Type B pancreatic cell (in vitro differentiated cells): ENCODE data around the gene CCDC80. TPM values are rescaled to one million over a fixed set of nuclear protein-coding genes. Genes with fewer than 3 reads are reported as not detected.

Experiments
- DNase-seq: peaks from one replicate; pipeline ENCODE4 v3.0.0; 2021; ENCODE audit warnings: mixed read lengths; ENCODE audit not compliant: unreplicated experiment; ENCODE audit errors: extremely low spot score
- H3K27ac Mint-ChIP-seq: 2 replicates; pipeline ENCODE4 v1.8.0; 2021; ENCODE audit warnings: mild to moderate bottlenecking, mixed read lengths
- H3K27me3 Mint-ChIP-seq: 2 replicates; pipeline ENCODE4 v1.8.0; 2021; ENCODE audit warnings: mixed read lengths
- H3K36me3 Mint-ChIP-seq: 2 replicates; pipeline ENCODE4 v1.8.0; 2021; ENCODE audit warnings: mixed read lengths
- H3K4me1 Mint-ChIP-seq: one replicate; pipeline ENCODE4 v1.8.0; 2021; ENCODE audit warnings: mixed read lengths; ENCODE audit not compliant: unreplicated experiment
- H3K4me3 Mint-ChIP-seq: 2 replicates; pipeline ENCODE4 v1.8.0; 2021; ENCODE audit warnings: mild to moderate bottlenecking, mixed read lengths
- H3K9me3 Mint-ChIP-seq: 2 replicates; pipeline ENCODE4 v1.8.0; 2021; ENCODE audit warnings: mixed read lengths
- total RNA-seq: library from RNA; stranded (reverse); gene quantifications from 2 replicates; pipeline ENCODE4 v1.2.1, GENCODE V29; 2021; ENCODE audit warnings: low replicate concordance
- TF ChIP-seq, protein P1 (sequence below): fragments of 200-600 bp; sonication (generic); conservative IDR thresholded peaks from 2 replicates; pipeline ENCODE4 v1.5.0; 2021; ENCODE audit warnings: antibody characterized with exemption, mild to moderate bottlenecking

The CCDC80 gene
- total RNA-seq, 1 donor from 2014 or later, result 174 TPM

DNA sequence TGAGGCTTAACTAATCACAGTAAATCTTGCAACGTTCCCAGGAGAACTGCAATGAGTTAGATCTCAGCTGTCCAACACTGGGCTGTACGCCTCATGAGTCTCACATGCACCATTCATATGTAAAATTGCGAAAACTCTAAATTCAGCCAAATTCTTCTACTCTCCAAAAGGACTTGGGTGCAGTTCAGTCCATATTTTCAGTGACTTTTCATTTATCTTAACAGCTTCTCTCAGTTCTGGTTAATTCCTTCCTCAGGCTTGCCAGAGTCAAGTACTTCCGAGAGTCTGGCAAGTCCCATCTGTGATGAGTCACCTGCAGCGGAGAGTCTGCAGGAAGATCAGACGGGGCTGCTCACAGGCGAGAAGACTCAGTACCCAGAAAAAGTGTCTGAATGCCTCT, 11.5 kb downstream of the CCDC80 start:
- H3K9me3 Mint-ChIP-seq, result no peaks in the 10 kb centered on the region
- no peaks in the 10 kb centered on the region for H3K27me3 Mint-ChIP-seq
- H3K27ac Mint-ChIP-seq, result no peak overlapping the region
- no peak for DNase-seq
- no peak overlapping the region for H3K4me3 Mint-ChIP-seq
- TF ChIP-seq, protein P1, sequence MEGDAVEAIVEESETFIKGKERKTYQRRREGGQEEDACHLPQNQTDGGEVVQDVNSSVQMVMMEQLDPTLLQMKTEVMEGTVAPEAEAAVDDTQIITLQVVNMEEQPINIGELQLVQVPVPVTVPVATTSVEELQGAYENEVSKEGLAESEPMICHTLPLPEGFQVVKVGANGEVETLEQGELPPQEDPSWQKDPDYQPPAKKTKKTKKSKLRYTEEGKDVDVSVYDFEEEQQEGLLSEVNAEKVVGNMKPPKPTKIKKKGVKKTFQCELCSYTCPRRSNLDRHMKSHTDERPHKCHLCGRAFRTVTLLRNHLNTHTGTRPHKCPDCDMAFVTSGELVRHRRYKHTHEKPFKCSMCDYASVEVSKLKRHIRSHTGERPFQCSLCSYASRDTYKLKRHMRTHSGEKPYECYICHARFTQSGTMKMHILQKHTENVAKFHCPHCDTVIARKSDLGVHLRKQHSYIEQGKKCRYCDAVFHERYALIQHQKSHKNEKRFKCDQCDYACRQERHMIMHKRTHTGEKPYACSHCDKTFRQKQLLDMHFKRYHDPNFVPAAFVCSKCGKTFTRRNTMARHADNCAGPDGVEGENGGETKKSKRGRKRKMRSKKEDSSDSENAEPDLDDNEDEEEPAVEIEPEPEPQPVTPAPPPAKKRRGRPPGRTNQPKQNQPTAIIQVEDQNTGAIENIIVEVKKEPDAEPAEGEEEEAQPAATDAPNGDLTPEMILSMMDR, result no peak
- H3K4me1 Mint-ChIP-seq, result peaks cover 20% of the 10 kb centered on the region
- peaks cover 39% of the 10 kb centered on the region for H3K36me3 Mint-ChIP-seq

DNA sequence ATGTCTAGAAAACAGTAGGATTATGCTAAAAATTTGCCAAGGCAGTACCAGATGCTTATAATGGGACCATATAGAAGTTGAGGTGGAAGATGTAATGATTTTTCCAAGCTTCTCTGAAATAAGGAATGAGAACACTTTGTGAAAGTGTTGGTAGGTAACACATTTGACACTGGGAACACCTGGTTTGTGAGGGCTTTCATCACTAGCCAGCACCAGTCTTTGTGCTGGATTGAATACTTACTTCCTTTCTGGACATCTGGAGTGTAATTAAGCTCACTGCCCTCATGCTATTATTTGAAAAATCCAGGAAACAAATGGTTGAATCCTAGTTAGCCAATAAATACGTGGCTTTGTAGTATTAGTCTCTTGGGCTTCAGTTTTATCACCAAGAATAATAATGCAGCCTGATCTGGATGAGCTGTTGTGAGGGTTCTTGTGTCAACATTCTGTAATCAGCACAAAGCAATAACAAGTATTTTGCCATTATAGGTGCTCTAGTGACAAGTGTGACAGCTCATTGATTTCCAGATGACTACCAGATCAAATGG, 12.9 kb downstream of the CCDC80 start:
- TF ChIP-seq, protein P1, result no peak
- peaks cover 6% of the 10 kb centered on the region for H3K4me1 Mint-ChIP-seq
- H3K27ac Mint-ChIP-seq, result no peak overlapping the region

GRCh38 chr3:112627419-112627818, 13.5 kb downstream of the CCDC80 start:
- Mint-ChIP-seq H3K4me1 (peaks cover under 1% of the 10 kb centered on the region), H3K27me3 (no peaks in the 10 kb centered on the region), H3K36me3 (peaks cover 31% of the 10 kb centered on the region), H3K4me3 (peak overlapping the region; percentile 4), H3K27ac (peak overlapping the region; percentile 46), H3K9me3 (no peaks in the 10 kb centered on the region)
- TF ChIP-seq, protein P1, result no peak
- no peak for DNase-seq

More for the DNA sequence above, 12.9 kb downstream of the CCDC80 start:
- Mint-ChIP-seq H3K36me3 (peaks cover 35% of the 10 kb centered on the region), H3K27me3 (no peaks in the 10 kb centered on the region), H3K4me3 (no peak overlapping the region), H3K9me3 (no peaks in the 10 kb centered on the region)
- DNase-seq, result no peak

DNA sequence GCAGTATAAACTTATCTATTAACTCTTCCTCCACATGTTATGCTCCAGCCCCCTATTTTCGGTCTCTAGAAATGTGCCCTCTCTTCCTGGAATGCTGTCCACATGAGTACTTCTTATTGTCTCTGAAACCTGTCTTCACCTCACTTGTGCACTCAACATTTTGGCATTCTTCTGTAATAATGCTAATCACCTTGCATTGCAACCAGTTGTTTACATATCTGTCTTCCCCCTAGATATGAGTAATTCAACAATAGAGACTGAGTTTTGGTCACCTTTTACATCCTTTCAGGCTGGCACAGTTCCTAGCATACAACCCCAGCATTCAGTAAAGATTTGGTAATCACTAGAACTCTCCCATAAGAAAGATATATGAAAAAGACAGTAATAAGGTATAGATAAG, 17.2 kb downstream of the CCDC80 start:
- H3K4me3 Mint-ChIP-seq, result no peak overlapping the region
- no peak overlapping the region for H3K27ac Mint-ChIP-seq
- no peaks in the 10 kb centered on the region for H3K27me3 Mint-ChIP-seq
- no peak for DNase-seq
- H3K9me3 Mint-ChIP-seq, result peaks cover 4% of the 10 kb centered on the region
- TF ChIP-seq, protein P1, result no peak
- H3K4me1 Mint-ChIP-seq, result no peaks in the 10 kb centered on the region
- peaks cover 25% of the 10 kb centered on the region for H3K36me3 Mint-ChIP-seq

- Mint-ChIP-seq H3K27ac (no peak overlapping the region), H3K4me3 (no peak overlapping the region), H3K27me3 (no peaks in the 10 kb centered on the region), H3K9me3 (peaks cover 4% of the 10 kb centered on the region), H3K4me1 (no peaks in the 10 kb centered on the region), H3K36me3 (peaks cover 22% of the 10 kb centered on the region)
- TF ChIP-seq, protein P1, result no peak
- DNase-seq, result no peak
Observed at GRCh38 chr3:112623213-112623612, 17.7 kb downstream of the CCDC80 start.

DNA sequence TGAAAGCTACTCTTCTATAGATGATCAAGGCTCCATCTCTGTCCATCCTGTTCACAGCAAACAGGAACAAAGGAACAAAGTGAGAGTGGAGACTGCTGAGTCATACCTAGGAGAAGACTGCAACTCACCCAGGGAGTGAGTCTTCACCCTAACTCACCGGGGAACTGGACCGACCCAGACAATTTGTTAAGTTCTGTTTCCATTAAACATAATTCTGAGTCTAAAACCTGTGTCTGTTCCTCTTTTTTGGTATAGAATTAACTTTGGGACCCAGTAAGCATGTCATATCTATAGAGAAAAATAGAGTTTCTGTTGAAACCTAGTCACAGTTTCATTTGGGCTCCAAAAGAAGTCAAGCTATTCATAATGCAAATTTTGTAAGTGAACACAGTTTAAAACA, 21.6 kb downstream of the CCDC80 start:
- Mint-ChIP-seq H3K36me3 (peaks cover 32% of the 10 kb centered on the region), H3K27ac (no peak overlapping the region), H3K27me3 (no peaks in the 10 kb centered on the region), H3K4me1 (no peaks in the 10 kb centered on the region), H3K4me3 (no peak overlapping the region), H3K9me3 (peaks cover 4% of the 10 kb centered on the region)
- no peak for DNase-seq
- TF ChIP-seq, protein P1, result no peak
